Measurements from ENCODE around the gene ASS1.

GRCh38 chr9:130430734-130431535 lies 13.8 kb upstream of the ASS1 start:
- TF ChIP-seq POLR2A (IDR thresholded peaks at IDR 0.05; ENCODE audit: low read depth, low read length), result no peak
- no peak for TF ChIP-seq POLR2AphosphoS5 (IDR thresholded peaks at IDR 0.05; ENCODE audit: low read depth, low read length)
- no peak for TF ChIP-seq PAX5 (IDR thresholded peaks at IDR 0.05; ENCODE audit: insufficient read depth, low read length, severe bottlenecking)
- TF ChIP-seq SPI1 (IDR thresholded peaks at IDR 0.05; ENCODE audit: low read depth, low read length), result no peak
- no peak for TF ChIP-seq TAF1 (IDR thresholded peaks at IDR 0.05; ENCODE audit: low read depth, low read length)
